ENCODE data around the gene CLEC2L.
"Not testable (repeated sequence)": the region's sequence is repeated elsewhere in the genome, so short reads cannot be mapped to it uniquely, and the experiment has no call there.

CLEC2L gene

GRCh38 chr7:139523968-139524815, 707 bp downstream of the CLEC2L start:
- DNase-seq: no peak

- no peak for DNase-seq
Measured at GRCh38 chr7:139525239-139525638, 1.8 kb downstream of the CLEC2L start.

GRCh38 chr7:139525750-139526149, 2.3 kb downstream of the CLEC2L start:
- DNase-seq: no peak

- DNase-seq: peak; percentile 63
Measured at GRCh38 chr7:139526578-139527544, 3.4 kb downstream of the CLEC2L start.

- DNase-seq: no peak
Measured at GRCh38 chr7:139531094-139531493, 7.6 kb downstream of the CLEC2L start.

GRCh38 chr7:139532636-139533155, 9.2 kb downstream of the CLEC2L start:
- no peak for DNase-seq

GRCh38 chr7:139534096-139534495, 10.6 kb downstream of the CLEC2L start:
- DNase-seq: no peak

GRCh38 chr7:139534966-139535651, 11.6 kb downstream of the CLEC2L start:
- no peak for DNase-seq

- no peak for DNase-seq
Measured at GRCh38 chr7:139536152-139536551, 12.7 kb downstream of the CLEC2L start.

GRCh38 chr7:139538881-139539635, 15.6 kb downstream of the CLEC2L start:
- DNase-seq: no peak

- DNase-seq: no peak
Measured at GRCh38 chr7:139540203-139540602, 16.7 kb downstream of the CLEC2L start.

GRCh38 chr7:139541600-139542307, 18.3 kb downstream of the CLEC2L start:
- no peak for DNase-seq

- DNase-seq: no peak
Measured at GRCh38 chr7:139542308-139543151, 19.0 kb downstream of the CLEC2L start.

GRCh38 chr7:139543801-139544603, 20.5 kb downstream of the CLEC2L start:
- no peak for DNase-seq

- DNase-seq: no peak
Measured at GRCh38 chr7:139544645-139545044, 21.2 kb downstream of the CLEC2L start.

- DNase-seq: no peak
Measured at GRCh38 chr7:139548302-139549028, 25.0 kb downstream of the CLEC2L start.

- DNase-seq: not testable (repeated sequence)
Measured at GRCh38 chr7:139553991-139554700, 30.7 kb downstream of the CLEC2L start.
